Liver (tissue), 9 donors: ENCODE data around the gene ZIC2. TPM values are rescaled to one million over a fixed set of nuclear protein-coding genes. Genes with fewer than 3 reads are reported as not detected.

Experiments used
- DNase-seq: peaks from one replicate; pipeline ENCODE4 v3.0.0-alpha.2; 2017; ENCODE audit warnings: low spot score
- H3K27ac ChIP-seq, 2 donors: one replicate each; pipeline ENCODE4 v1.7.0; 2013; ENCODE audit warnings: inconsistent platforms in 2 of 2, low read length in 2 of 2, control low read depth in 1 of 2, low read depth in 1 of 2, mild to moderate bottlenecking in 1 of 2
- H3K27me3 ChIP-seq, 4 donors: one replicate each; pipeline versions ENCODE4 v1.6.1 to v1.7.0; 2013; ENCODE audit warnings: low read length in 3 of 4, inconsistent platforms in 1 of 4, mild to moderate bottlenecking in 1 of 4, moderate library complexity in 1 of 4; ENCODE audit not compliant: control insufficient read depth in 4 of 4, insufficient read depth in 4 of 4
- H3K36me3 ChIP-seq, 4 donors: one replicate each; pipeline versions ENCODE4 v1.6.1 to v1.7.0; 2013; ENCODE audit warnings: low read length in 3 of 4, mild to moderate bottlenecking in 3 of 4, low read depth in 1 of 4, moderate library complexity in 1 of 4; ENCODE audit not compliant: control insufficient read depth in 4 of 4, insufficient read depth in 3 of 4
- H3K4me1 ChIP-seq, 4 donors: one replicate each; pipeline versions ENCODE4 v1.6.1 to v1.7.0; 2013; ENCODE audit warnings: low read length in 3 of 4, mild to moderate bottlenecking in 3 of 4, moderate library complexity in 1 of 4; ENCODE audit not compliant: control insufficient read depth in 4 of 4, insufficient read depth in 4 of 4
- H3K4me3 ChIP-seq, 3 donors: one replicate each; pipeline versions ENCODE4 v1.6.1 to v1.7.0; 2013; ENCODE audit warnings: low read length in 3 of 3, control low read depth in 1 of 3, low read depth in 1 of 3, mild to moderate bottlenecking in 1 of 3
- H3K9ac ChIP-seq, 2 donors: one replicate each; pipeline ENCODE4 v1.7.0; 2013; ENCODE audit warnings: low read length in 2 of 2, mild to moderate bottlenecking in 2 of 2, moderate library complexity in 2 of 2, control low read depth in 1 of 2, low read depth in 1 of 2
- H3K9me3 ChIP-seq, 4 donors: one replicate each; pipeline versions ENCODE4 v1.6.1 to v1.7.0; 2013; ENCODE audit warnings: low read length in 3 of 4; ENCODE audit not compliant: control insufficient read depth in 4 of 4
- ATF3 ChIP-seq: IDR thresholded peaks from 2 replicates; pipeline ENCODE4 v1.6.1; 2016; ENCODE audit warnings: antibody characterized with exemption
- CTCF ChIP-seq: fragments of 150-350 bp; IDR thresholded peaks from 2 replicates; pipeline ENCODE4 v1.5.1; 2017; ENCODE audit warnings: improper control_type of control experiment, low read depth, low read length; ENCODE audit not compliant: missing input control
- FOXA1 ChIP-seq: IDR thresholded peaks from 2 replicates; pipeline ENCODE4 v1.6.1; 2016; ENCODE audit warnings: antibody characterized with exemption
- FOXA2 ChIP-seq: IDR thresholded peaks from 2 replicates; pipeline ENCODE4 v1.6.1; 2016; ENCODE audit warnings: antibody characterized with exemption
- GABPA ChIP-seq, 2 donors: IDR thresholded peaks in 1 of 2; conservative IDR thresholded peaks in 1 of 2; 2 replicates each; pipeline ENCODE4 v1.6.1; 2016; ENCODE audit warnings: antibody characterized with exemption in 2 of 2, mild to moderate bottlenecking in 1 of 2, moderate library complexity in 1 of 2
- HNF4A ChIP-seq, 2 donors: conservative IDR thresholded peaks; 2 replicates each; pipeline ENCODE4 v1.6.1; 2016; ENCODE audit warnings: antibody characterized with exemption in 2 of 2, mild to moderate bottlenecking in 2 of 2
- JUND ChIP-seq, 2 donors: IDR thresholded peaks; 2 replicates each; pipeline ENCODE4 v1.6.1; 2016; ENCODE audit warnings: antibody characterized with exemption in 2 of 2
- MAX ChIP-seq: IDR thresholded peaks from 2 replicates; pipeline ENCODE4 v1.6.1; 2016; ENCODE audit warnings: antibody characterized with exemption
- NR2F2 ChIP-seq: IDR thresholded peaks from 2 replicates; pipeline ENCODE4 v1.6.1; 2016; ENCODE audit warnings: antibody characterized with exemption
- RAD21 ChIP-seq, 2 donors: IDR thresholded peaks; 2 replicates each; pipeline ENCODE4 v1.6.1; 2016; ENCODE audit warnings: antibody characterized with exemption in 2 of 2, mild to moderate bottlenecking in 2 of 2
- REST ChIP-seq: IDR thresholded peaks from 2 replicates; pipeline ENCODE4 v1.6.1; 2016; ENCODE audit warnings: antibody characterized with exemption, mild to moderate bottlenecking
- RXRA ChIP-seq, 2 donors: IDR thresholded peaks; 2 replicates each; pipeline ENCODE4 v1.6.1; 2017 to 2018; ENCODE audit warnings: antibody characterized with exemption in 2 of 2, mild to moderate bottlenecking in 1 of 2
- SP1 ChIP-seq: IDR thresholded peaks from 2 replicates; pipeline ENCODE4 v1.6.1; 2018; ENCODE audit warnings: antibody characterized with exemption, mild to moderate bottlenecking
- TAF1 ChIP-seq: conservative IDR thresholded peaks from 2 replicates; pipeline ENCODE4 v1.6.1; 2016; ENCODE audit warnings: antibody characterized with exemption, mild to moderate bottlenecking
- YY1 ChIP-seq: IDR thresholded peaks from 2 replicates; pipeline ENCODE4 v1.6.1; 2016; ENCODE audit warnings: antibody characterized with exemption, mild to moderate bottlenecking
- ZBTB33 ChIP-seq: IDR thresholded peaks from 2 replicates; pipeline ENCODE4 v1.6.1; 2016; ENCODE audit warnings: antibody characterized with exemption
- WGBS: extraction: QIAGEN DNeasy Blood & Tissue Kit; methylation state at CpG from one replicate; pipeline ENCODE4 v1.1.7; 2013; 5-methylcytosine and 5-hydroxymethylcytosine counted together
- polyA plus RNA-seq, 2 donors: library from polyadenylated mRNA; stranded (reverse) in 1 of 2; unstranded in 1 of 2; fragments of 200-250 nt in 1 of 2; fragments of >200 nt in 1 of 2; fragmentation: Nextera tagmentation in 1 of 2; extraction: Ambion mirVana in 1 of 2; gene quantifications; one replicate each; pipeline versions ENCODE4 v1.2.1 to v1.2.3, GENCODE V29; 2013 to 2015
- total RNA-seq, 2 donors: library from RNA; depleted of rRNA; stranded (reverse); fragments of >200 nt; gene quantifications; one replicate each; pipeline ENCODE4 v1.2.3, GENCODE V29; 2014
- donor health status: healthy.
- donor health status: healthy.
- donor health status: healthy.
- donor health status: healthy.
- donor health status: healthy.

The ZIC2 gene
- total and polyA plus RNA-seq, 4 donors, result not detected

- no peak for TF ChIP-seq REST
- TF ChIP-seq CTCF, result no peak
- TF ChIP-seq SP1, result no peak
- TF ChIP-seq RXRA (IDR thresholded peaks at IDR 0.05), result no peak
Observed at GRCh38 chr13:99967498-99967868, 14.1 kb upstream of the ZIC2 start (continued).

GRCh38 chr13:99967869-99968520, 13.6 kb upstream of the ZIC2 start:
- TF ChIP-seq SP1, result no peak
- TF ChIP-seq RXRA (IDR thresholded peaks at IDR 0.05), result no peak
- no peak for TF ChIP-seq HNF4A (conservative IDR thresholded peaks at IDR 0.05)
- TF ChIP-seq ATF3, result no peak
- no peak for TF ChIP-seq ZBTB33
- no peak for TF ChIP-seq CTCF
- no peak for TF ChIP-seq REST
- no peak for TF ChIP-seq TAF1
- TF ChIP-seq FOXA2, result no peak
- TF ChIP-seq YY1, result no peak
- TF ChIP-seq MAX, result no peak
- no peak for TF ChIP-seq JUND (IDR thresholded peaks at IDR 0.05)
- TF ChIP-seq RAD21 (IDR thresholded peaks at IDR 0.05), result no peak
- no peak for TF ChIP-seq NR2F2
- TF ChIP-seq FOXA1, result no peak
- TF ChIP-seq GABPA (IDR thresholded peaks at IDR 0.05 in 1 of 2, conservative IDR thresholded peaks at IDR 0.05 in 1 of 2), result no peak
- peaks cover 0 to 40% (median 23%) of the 10 kb centered on the region in 4 donors for H3K27me3 ChIP-seq
- 14% methylated on average over 58 of the region's 58 CpGs for WGBS
- H3K9ac ChIP-seq, result no peak overlapping the region
- peaks cover 0 to 13% (median 0%) of the 10 kb centered on the region in 4 donors for H3K9me3 ChIP-seq
- no peak overlapping the region for H3K27ac ChIP-seq
- DNase-seq, result no peak
- H3K4me3 ChIP-seq, result peak overlapping the region in 1 of 3 donors; percentile 41
- peaks cover 0 to 29% (median 14%) of the 10 kb centered on the region in 4 donors for H3K4me1 ChIP-seq
- no peaks in the 10 kb centered on the region for H3K36me3 ChIP-seq
